ENCODE data around the gene TRAP1. TPM values are rescaled to one million over a fixed set of nuclear protein-coding genes. Genes with fewer than 3 reads are reported as not detected.

Gene TRAP1
- total and polyA plus RNA-seq, 8 donors = 58.0 to 254 (median 84.0) TPM

GRCh38 chr16:3665508-3665907 lies 51.8 kb downstream of the TRAP1 start:
- Histone ChIP-seq H3K4me3 (no peak overlapping the region), H3K27me3 (no peaks in the 10 kb centered on the region), H3K36me3 (peaks cover 4 to 44% (median 14%) of the 10 kb centered on the region in 3 donors), H3K9me3 (no peaks in the 10 kb centered on the region), H3K27ac (no peak overlapping the region), H3K4me1 (no peaks in the 10 kb centered on the region)
- no peak for FAIRE-seq
- no peak for TF ChIP-seq CTCF (IDR thresholded peaks at IDR 0.05)
- intact Hi-C loops (cut with DNase I) = no loop called here
- ATAC-seq = no peak
- 79 to 87% methylated on average over 6 of the region's 6 CpGs for WGBS, 2 donors
- peak in 2 of 6 donors; percentile 9 to 40 for DNase-seq

GRCh38 chr16:3664187-3664896 lies 53.0 kb downstream of the TRAP1 start:
- 94 to 95% methylated on average over 30 to 31 of the region's 31 CpGs for WGBS, 2 donors
- no peak for FAIRE-seq
- peak in 1 of 6 donors; percentile 24 for DNase-seq
- H3K4me1 ChIP-seq = no peaks in the 10 kb centered on the region
- H3K36me3 ChIP-seq = peaks cover 4 to 54% (median 14%) of the 10 kb centered on the region in 3 donors
- TF ChIP-seq CTCF (IDR thresholded peaks at IDR 0.05) = no peak
- no peak overlapping the region for H3K4me3 ChIP-seq
- H3K27me3 ChIP-seq = no peaks in the 10 kb centered on the region
- intact Hi-C loops (cut with DNase I) = no loop called here
- no peaks in the 10 kb centered on the region for H3K9me3 ChIP-seq
- no peak for ATAC-seq
- H3K27ac ChIP-seq = no peak overlapping the region

GRCh38 chr16:3662601-3663000 lies 54.7 kb downstream of the TRAP1 start:
- Histone ChIP-seq H3K36me3 (peaks cover 4 to 72% (median 27%) of the 10 kb centered on the region in 3 donors), H3K4me1 (no peaks in the 10 kb centered on the region), H3K27me3 (no peaks in the 10 kb centered on the region), H3K27ac (no peak overlapping the region), H3K4me3 (no peak overlapping the region), H3K9me3 (no peaks in the 10 kb centered on the region)
- intact Hi-C loops (cut with DNase I) = no loop called here
- DNase-seq (peak in 2 of 6 donors; percentile 18 to 42), FAIRE-seq (no peak), ATAC-seq (peak in 1 of 4 donors; percentile 1)
- 86 to 94% methylated on average over 17 of the region's 17 CpGs for WGBS, 2 donors
- TF ChIP-seq CTCF (IDR thresholded peaks at IDR 0.05) = no peak

GRCh38 chr16:3661922-3662321 lies 55.4 kb downstream of the TRAP1 start:
- WGBS, 2 donors = 85 to 93% methylated on average over 13 of the region's 13 CpGs
- no peak overlapping the region for H3K4me3 ChIP-seq
- peaks cover 4 to 75% (median 34%) of the 10 kb centered on the region in 3 donors for H3K36me3 ChIP-seq
- no peak for DNase-seq
- H3K27ac ChIP-seq = no peak overlapping the region
- H3K9me3 ChIP-seq = no peaks in the 10 kb centered on the region
- peaks cover 0 to 3% (median 1%) of the 10 kb centered on the region in 3 donors for H3K4me1 ChIP-seq
- H3K27me3 ChIP-seq = no peaks in the 10 kb centered on the region
- TF ChIP-seq CTCF (IDR thresholded peaks at IDR 0.05) = no peak
- no peak for FAIRE-seq
- ATAC-seq = peak in 1 of 4 donors; percentile 13
- intact Hi-C loops (cut with DNase I) = no loop called here

- Histone ChIP-seq H3K9me3 (no peaks in the 10 kb centered on the region), H3K27ac (no peak overlapping the region), H3K4me3 (no peak overlapping the region), H3K36me3 (peaks cover 4 to 77% (median 35%) of the 10 kb centered on the region in 3 donors), H3K4me1 (peaks cover 0 to 8% (median 6%) of the 10 kb centered on the region in 3 donors), H3K27me3 (no peaks in the 10 kb centered on the region)
- FAIRE-seq (no peak), ATAC-seq (no peak), DNase-seq (peak in 1 of 6 donors; percentile 39)
- no peak for TF ChIP-seq CTCF (IDR thresholded peaks at IDR 0.05)
- 85 to 86% methylated on average over 12 of the region's 12 CpGs for WGBS, 2 donors
- intact Hi-C loops (cut with DNase I) = no loop called here
Observed at GRCh38 chr16:3661311-3661710, 56.0 kb downstream of the TRAP1 start.
